ENCODE measurements around the gene YPEL5.

GRCh38 chr2:30208453-30208852, 61.6 kb downstream of the YPEL5 start:
- TF ChIP-seq SMC3 (IDR thresholded peaks at IDR 0.05; ENCODE audit: borderline replicate concordance, low read length) (peak; percentile 97), CTCF (IDR thresholded peaks at IDR 0.05 in 2 of 3, conservative IDR thresholded peaks at IDR 0.05 in 1 of 3; ENCODE audit: control insufficient read depth in 2 of 3, extremely low read depth in 1 of 3, insufficient read depth in 1 of 3, low read depth in 3 of 3, low read length in 3 of 3) (peak; percentile 84 to 90 (median 88)), STAT1 (conservative IDR thresholded peaks at IDR 0.05) (no peak), TAF1 (IDR thresholded peaks at IDR 0.05; ENCODE audit: borderline replicate concordance, low read depth, low read length) (no peak), RFX5 (IDR thresholded peaks at IDR 0.05; ENCODE audit: low read depth, low read length) (no peak), TBL1XR1 (IDR thresholded peaks at IDR 0.05; ENCODE audit: low read depth, low read length) (no peak), MAX (IDR thresholded peaks at IDR 0.05; ENCODE audit: low read depth, low read length) (no peak), RCOR1 (conservative IDR thresholded peaks at IDR 0.05; ENCODE audit: low read depth, low read length) (no peak), NBN (IDR thresholded peaks at IDR 0.05) (no peak), CREM (IDR thresholded peaks at IDR 0.05; ENCODE audit: low read depth) (no peak), JUND (IDR thresholded peaks at IDR 0.05; ENCODE audit: low read depth, low read length) (no peak), POLR2A (IDR thresholded peaks at IDR 0.05; ENCODE audit: low read depth, low read length) (no peak), POLR2AphosphoS5 (IDR thresholded peaks at IDR 0.05; ENCODE audit: low read length) (no peak), SRF (IDR thresholded peaks at IDR 0.05; ENCODE audit: low read depth in 2 of 2, low read length in 2 of 2) (no peak)

Measured in GM12878 (cell line).